Mesodermal cell (in vitro differentiated cells): ENCODE measurements around the gene PEX7.
"Not testable (repeated sequence)": the region's sequence is repeated elsewhere in the genome, so short reads cannot be mapped to it uniquely, and the experiment has no call there.

ENCODE experiments used
- H3K27ac ChIP-seq: 2 replicates; pipeline ENCODE4 v1.7.0; 2013; ENCODE audit warnings: mild to moderate bottlenecking, low read depth, low read length, moderate library complexity; ENCODE audit not compliant: severe bottlenecking
- H3K36me3 ChIP-seq: 2 replicates; pipeline ENCODE4 v1.7.1; 2013; ENCODE audit warnings: mild to moderate bottlenecking, low read length, moderate library complexity; ENCODE audit not compliant: control insufficient read depth, insufficient read depth
- H3K4me1 ChIP-seq: one replicate; pipeline ENCODE4 v1.7.1; 2013; ENCODE audit warnings: mild to moderate bottlenecking, low read length; ENCODE audit not compliant: insufficient read depth, control insufficient read depth, poor library complexity, severe bottlenecking
- H3K4me3 ChIP-seq: 2 replicates; pipeline ENCODE4 v1.7.0; 2013; ENCODE audit warnings: low read length, control low read depth, mild to moderate bottlenecking; ENCODE audit not compliant: insufficient read depth, poor library complexity, severe bottlenecking; ENCODE audit errors: extremely low read depth
- H3K9me3 ChIP-seq: 2 replicates; pipeline ENCODE4 v1.7.1; 2013; ENCODE audit warnings: mild to moderate bottlenecking, low read length, moderate library complexity; ENCODE audit not compliant: control insufficient read depth
- WGBS, 2 experiments: methylation state at CpG; one replicate each; pipeline ENCODE4 v1.1.5; 2013; ENCODE audit warnings: missing lambda C conversion rate in 2 of 2; ENCODE audit not compliant: insufficient coverage in 2 of 2; 5-methylcytosine and 5-hydroxymethylcytosine counted together

PEX7 gene

GRCh38 chr6:136923954-136924673 lies 101.7 kb downstream of the PEX7 start:
- Histone ChIP-seq H3K4me3 (no peak overlapping the region), H3K27ac (no peak overlapping the region), H3K9me3 (no peaks in the 10 kb centered on the region), H3K4me1 (no peaks in the 10 kb centered on the region), H3K36me3 (no peaks in the 10 kb centered on the region)
- WGBS, 2 experiments: 91 to 94% methylated on average over 36 to 40 of the region's 40 CpGs

DNA sequence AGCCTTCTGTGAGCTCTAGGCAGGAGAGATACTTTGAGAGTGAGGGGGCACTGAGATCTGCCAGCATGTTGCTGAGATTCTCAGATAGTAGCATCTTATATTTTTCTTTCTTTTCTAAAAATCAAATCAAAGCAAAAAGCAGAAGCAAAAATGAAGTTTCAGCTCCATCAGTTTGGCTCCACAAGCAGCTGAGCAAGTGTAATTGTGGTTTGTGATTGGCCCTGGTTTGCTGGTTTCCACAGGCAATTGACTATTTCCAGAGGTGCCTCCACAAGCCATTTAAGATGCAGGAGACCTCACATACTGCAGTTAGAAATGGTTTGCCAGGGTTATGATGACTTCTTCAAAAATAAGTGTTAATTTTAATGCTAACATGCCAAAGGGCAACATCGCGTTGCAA lies 104.0 kb downstream of the PEX7 start:
- H3K36me3 ChIP-seq: no peaks in the 10 kb centered on the region

GRCh38 chr6:136927292-136927691 lies 104.9 kb downstream of the PEX7 start:
- H3K27ac ChIP-seq: no peak overlapping the region
- H3K36me3 ChIP-seq: no peaks in the 10 kb centered on the region
- no peaks in the 10 kb centered on the region for H3K4me1 ChIP-seq
- WGBS, 2 experiments: 56 to 76% methylated on average over 3 of the region's 3 CpGs
- no peaks in the 10 kb centered on the region for H3K9me3 ChIP-seq
- H3K4me3 ChIP-seq: no peak overlapping the region

More for the DNA sequence above, 104.0 kb downstream of the PEX7 start:
- Histone ChIP-seq H3K27ac (no peak overlapping the region), H3K4me1 (no peaks in the 10 kb centered on the region), H3K9me3 (no peaks in the 10 kb centered on the region), H3K4me3 (no peak overlapping the region)
- WGBS, 2 experiments: 100% methylated on average over 2 of the region's 2 CpGs; no CpG with 5 or more reads in 1 of the 2 experiments

GRCh38 chr6:136930528-136930927 lies 108.1 kb downstream of the PEX7 start:
- Histone ChIP-seq H3K36me3 (no peaks in the 10 kb centered on the region), H3K27ac (no peak overlapping the region), H3K9me3 (no peaks in the 10 kb centered on the region), H3K4me3 (no peak overlapping the region), H3K4me1 (no peaks in the 10 kb centered on the region)
- WGBS, 2 experiments: 91 to 97% methylated on average over 4 of the region's 4 CpGs

DNA sequence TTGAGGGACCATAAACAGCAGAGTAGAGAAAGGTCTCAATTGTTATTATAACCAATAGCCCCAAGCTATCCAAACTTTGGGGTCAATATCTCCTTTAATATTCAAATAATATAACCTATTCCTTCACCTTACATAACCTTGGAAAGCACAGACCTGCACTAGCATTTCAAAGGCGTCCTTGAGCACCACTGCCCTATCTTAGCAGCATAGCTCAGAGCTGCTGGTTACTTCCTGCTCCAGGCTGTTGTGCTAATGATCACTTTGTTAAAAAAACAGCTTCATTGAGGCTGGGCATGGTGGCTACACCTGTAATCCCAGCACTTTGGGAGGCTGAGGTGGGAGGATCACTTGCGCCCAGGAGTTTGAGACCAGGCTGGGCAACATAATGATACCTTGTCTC lies 110.2 kb downstream of the PEX7 start:
- Histone ChIP-seq H3K4me1 (no peaks in the 10 kb centered on the region), H3K4me3 (no peak overlapping the region), H3K9me3 (no peaks in the 10 kb centered on the region), H3K36me3 (no peaks in the 10 kb centered on the region), H3K27ac (no peak overlapping the region)
- WGBS, 2 experiments: 60 to 90% methylated on average over 1 of the region's 2 CpGs

- 100% methylated on average over 1 of the region's 1 CpG; no CpG with 5 or more reads in 1 of the 2 experiments for WGBS, 2 experiments
- H3K27ac ChIP-seq: no peak overlapping the region
- H3K4me3 ChIP-seq: no peak overlapping the region
Observed at GRCh38 chr6:136945072-136945471, 122.7 kb downstream of the PEX7 start.

GRCh38 chr6:136945711-136946121 lies 123.3 kb downstream of the PEX7 start:
- Histone ChIP-seq H3K9me3 (no peaks in the 10 kb centered on the region), H3K4me3 (no peak overlapping the region), H3K27ac (no peak overlapping the region), H3K36me3 (no peaks in the 10 kb centered on the region), H3K4me1 (no peaks in the 10 kb centered on the region)
- WGBS, 2 experiments: 94 to 100% methylated on average over 3 to 4 of the region's 4 CpGs

More at GRCh38 chr6:136945072-136945471, 122.7 kb downstream of the PEX7 start:
- Histone ChIP-seq H3K4me1 (no peaks in the 10 kb centered on the region), H3K9me3 (no peaks in the 10 kb centered on the region), H3K36me3 (no peaks in the 10 kb centered on the region)

- Histone ChIP-seq H3K9me3 (no peaks in the 10 kb centered on the region), H3K36me3 (no peaks in the 10 kb centered on the region), H3K4me3 (no peak overlapping the region), H3K27ac (no peak overlapping the region), H3K4me1 (no peaks in the 10 kb centered on the region)
- 61 to 62% methylated on average over 3 of the region's 9 CpGs for WGBS, 2 experiments
Observed at GRCh38 chr6:136947037-136947436, 124.6 kb downstream of the PEX7 start.

- 96% methylated on average over 2 of the region's 3 CpGs; no CpG with 5 or more reads in 1 of the 2 experiments for WGBS, 2 experiments
Observed at GRCh38 chr6:136949957-136950356, 127.6 kb downstream of the PEX7 start.

DNA sequence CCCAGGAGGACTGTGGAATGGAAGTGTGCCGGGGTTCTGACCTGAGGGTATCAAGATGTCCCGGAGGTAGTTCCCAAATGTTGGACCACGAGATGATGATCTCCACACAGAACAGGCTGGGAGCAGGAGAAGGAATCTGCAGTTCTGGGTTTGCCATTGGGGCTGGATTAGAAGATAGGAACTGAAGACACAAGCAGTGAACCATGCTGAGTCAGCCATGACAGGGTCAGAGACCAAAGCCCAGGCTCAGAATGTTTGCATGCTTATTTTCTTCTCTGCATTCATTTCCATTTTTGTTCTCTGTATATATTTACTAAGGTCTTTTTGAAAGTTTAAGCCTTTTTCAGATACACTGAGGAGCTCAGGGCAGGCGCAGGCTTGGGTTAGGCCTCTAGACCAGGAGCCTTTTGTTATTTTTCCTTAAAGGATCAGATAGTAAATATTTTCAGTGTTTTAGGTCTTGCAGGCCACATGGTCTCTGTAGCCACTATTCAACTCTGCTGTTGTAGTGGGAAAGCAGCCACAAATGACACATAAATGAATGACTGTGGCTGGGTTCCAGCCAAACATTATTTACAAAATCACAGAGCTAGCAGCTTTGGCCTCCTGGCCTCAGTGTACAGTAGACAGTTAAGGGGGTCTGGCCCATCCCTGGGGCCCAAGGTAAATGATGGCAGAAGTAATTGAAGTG lies 128.2 kb downstream of the PEX7 start:
- no peaks in the 10 kb centered on the region for H3K4me1 ChIP-seq
- H3K27ac ChIP-seq: no peak overlapping the region
- H3K36me3 ChIP-seq: no peaks in the 10 kb centered on the region
- 86 to 91% methylated on average over 2 to 3 of the region's 4 CpGs for WGBS, 2 experiments
- no peaks in the 10 kb centered on the region for H3K9me3 ChIP-seq
- no peak overlapping the region for H3K4me3 ChIP-seq

More at GRCh38 chr6:136949957-136950356, 127.6 kb downstream of the PEX7 start:
- not testable (repeated sequence) for H3K9me3 ChIP-seq, H3K4me1 ChIP-seq, H3K36me3 ChIP-seq, H3K27ac ChIP-seq, H3K4me3 ChIP-seq
